Thyroid gland (tissue), 4 donors: ENCODE results near the gene A4GALT. TPM values are rescaled to one million over a fixed set of nuclear protein-coding genes. Genes with fewer than 3 reads are reported as not detected.
"Not testable (repeated sequence)": the region's sequence is repeated elsewhere in the genome, so short reads cannot be mapped to it uniquely, and the experiment has no call there.

Experiments used
- DNase-seq, 2 donors: peaks; one replicate each; pipeline ENCODE4 v3.0.0-alpha.2; 2019
- H3K27ac ChIP-seq, 3 donors: fragments of 200-600 bp; sonication (generic); 1 replicate in 2 of 3; 2 replicates in 1 of 3; pipeline ENCODE4 v1.5.1; 2016 to 2019; ENCODE audit warnings: mild to moderate bottlenecking in 1 of 3, moderate library complexity in 1 of 3
- H3K27me3 ChIP-seq: fragments of 200-600 bp; sonication (generic); one replicate; pipeline ENCODE4 v1.5.1; 2019
- H3K36me3 ChIP-seq, 2 donors: fragments of 200-600 bp; sonication (generic); one replicate each; pipeline ENCODE4 v1.5.1; 2016 to 2019
- H3K4me1 ChIP-seq, 2 donors: fragments of 200-600 bp; sonication (generic); one replicate each; pipeline ENCODE4 v1.5.1; 2017 to 2019
- H3K4me3 ChIP-seq, 3 donors: fragments of 200-600 bp; sonication (generic); replicated peaks in 1 of 3; 1 replicate in 2 of 3; 2 replicates in 1 of 3; pipeline ENCODE4 v1.5.1; 2016; ENCODE audit warnings: mild to moderate bottlenecking in 1 of 3
- H3K9me3 ChIP-seq: fragments of 200-600 bp; sonication (generic); one replicate; pipeline ENCODE4 v1.5.1; 2017
- CTCF ChIP-seq, 6 experiments: fragments of 200-600 bp in 3 of 6; fragments of 450-650 bp in 3 of 6; sonication (generic) in 3 of 6; IDR thresholded peaks; one replicate each; pipeline ENCODE4 v1.5.1; 2016 to 2019; ENCODE audit warnings: antibody characterized with exemption in 6 of 6, mild to moderate bottlenecking in 2 of 6, inconsistent platforms in 1 of 6, moderate library complexity in 1 of 6
- POLR2A ChIP-seq, 2 donors: fragments of 450-650 bp; IDR thresholded peaks; one replicate each; pipeline ENCODE4 v1.6.1; 2017; ENCODE audit warnings: antibody characterized with exemption in 2 of 2, mild to moderate bottlenecking in 2 of 2, moderate library complexity in 1 of 2
- WGBS, 2 donors: methylation state at CpG; one replicate each; pipeline ENCODE4 v1.1.5; 2017; 5-methylcytosine and 5-hydroxymethylcytosine counted together
- intact Hi-C: fragments of 100-400 bp; cut with DNase I; formaldehyde crosslinking; loops from one replicate; pipeline ENCODE4 v1.15.1; 2023
- total RNA-seq, 4 donors: library from RNA; depleted of rRNA; stranded (reverse); fragments of >200 nt; gene quantifications; one replicate each; pipeline ENCODE4 v1.2.3, GENCODE V29; 2016

Gene A4GALT
- total RNA-seq, 4 donors from 2014 or later: 12.6 to 23.9 (median 18.0) TPM

- H3K27ac ChIP-seq: no peak overlapping the region
Observed at GRCh38 chr22:42758931-42759629, 38.4 kb upstream of the A4GALT start.

GRCh38 chr22:42755553-42755952 is 34.9 kb upstream of the A4GALT start:
- WGBS, 2 donors: 73 to 89% methylated on average over 5 of the region's 5 CpGs
- intact Hi-C loops, H3K27me3 ChIP-seq, DNase-seq, H3K9me3 ChIP-seq, H3K36me3 ChIP-seq, H3K27ac ChIP-seq, H3K4me3 ChIP-seq: not testable (repeated sequence)
- H3K4me1 ChIP-seq: peaks cover 0 to 15% of the 10 kb centered on the region in 2 donors

More at GRCh38 chr22:42758931-42759629, 38.4 kb upstream of the A4GALT start:
- WGBS, 2 donors: 86 to 87% methylated on average over 23 of the region's 23 CpGs
- Histone ChIP-seq H3K27me3 (no peaks in the 10 kb centered on the region), H3K4me3 (no peak overlapping the region), H3K9me3 (no peaks in the 10 kb centered on the region), H3K4me1 (no peaks in the 10 kb centered on the region), H3K36me3 (no peaks in the 10 kb centered on the region)
- DNase-seq: no peak
- intact Hi-C loops: no loop called here
- TF ChIP-seq POLR2A (IDR thresholded peaks at IDR 0.05) (no peak), CTCF (IDR thresholded peaks at IDR 0.05) (no peak)

- peaks cover 0 to 15% of the 10 kb centered on the region in 2 donors for H3K4me1 ChIP-seq
- H3K9me3 ChIP-seq, H3K4me3 ChIP-seq, DNase-seq, H3K36me3 ChIP-seq, H3K27ac ChIP-seq, H3K27me3 ChIP-seq, intact Hi-C loops: not testable (repeated sequence)
- 94% methylated on average over 16 of the region's 16 CpGs for WGBS, 2 donors
Observed at GRCh38 chr22:42755121-42755520, 34.5 kb upstream of the A4GALT start.

GRCh38 chr22:42754658-42755057 is 34.0 kb upstream of the A4GALT start:
- intact Hi-C loops: no loop called here
- 69 to 78% methylated on average over 6 of the region's 6 CpGs for WGBS, 2 donors
- H3K4me1 ChIP-seq: peaks cover 0 to 15% of the 10 kb centered on the region in 2 donors
- H3K27me3 ChIP-seq: no peaks in the 10 kb centered on the region
- DNase-seq: no peak
- no peaks in the 10 kb centered on the region for H3K36me3 ChIP-seq
- TF ChIP-seq POLR2A (IDR thresholded peaks at IDR 0.05) (no peak), CTCF (IDR thresholded peaks at IDR 0.05) (no peak)
- no peak overlapping the region for H3K27ac ChIP-seq
- H3K4me3 ChIP-seq: no peak overlapping the region
- H3K9me3 ChIP-seq: no peaks in the 10 kb centered on the region

GRCh38 chr22:42752912-42753311 is 32.2 kb upstream of the A4GALT start:
- H3K27me3 ChIP-seq: no peaks in the 10 kb centered on the region
- H3K9me3 ChIP-seq: no peaks in the 10 kb centered on the region
- H3K4me3 ChIP-seq: no peak overlapping the region
- H3K27ac ChIP-seq: peak overlapping the region; percentile 40 to 66 (median 52)
- TF ChIP-seq POLR2A (IDR thresholded peaks at IDR 0.05) (no peak), CTCF (IDR thresholded peaks at IDR 0.05) (no peak)
- peaks cover 0 to 26% of the 10 kb centered on the region in 2 donors for H3K4me1 ChIP-seq
- DNase-seq: no peak
- intact Hi-C loops: no loop called here
- H3K36me3 ChIP-seq: no peaks in the 10 kb centered on the region
- WGBS, 2 donors: 79 to 88% methylated on average over 7 of the region's 7 CpGs

- TF ChIP-seq CTCF (IDR thresholded peaks at IDR 0.05) (no peak), POLR2A (IDR thresholded peaks at IDR 0.05) (no peak)
- intact Hi-C loops: no loop called here
- H3K4me3 ChIP-seq: no peak overlapping the region
- H3K27ac ChIP-seq: peak overlapping the region; percentile 40 to 66 (median 52)
- DNase-seq: no peak
- WGBS, 2 donors: 61 to 63% methylated on average over 8 to 11 of the region's 12 CpGs
- no peaks in the 10 kb centered on the region for H3K36me3 ChIP-seq
- no peaks in the 10 kb centered on the region for H3K27me3 ChIP-seq
- H3K4me1 ChIP-seq: peaks cover 0 to 29% of the 10 kb centered on the region in 2 donors
- no peaks in the 10 kb centered on the region for H3K9me3 ChIP-seq
Observed at GRCh38 chr22:42752230-42752746, 31.6 kb upstream of the A4GALT start.

GRCh38 chr22:42750421-42750820 is 29.8 kb upstream of the A4GALT start:
- H3K27ac ChIP-seq, H3K27me3 ChIP-seq, H3K4me3 ChIP-seq, DNase-seq, H3K9me3 ChIP-seq, intact Hi-C loops, H3K36me3 ChIP-seq: not testable (repeated sequence)
- WGBS, 2 donors: 79 to 88% methylated on average over 7 of the region's 28 CpGs
- peaks cover 0 to 29% of the 10 kb centered on the region in 2 donors for H3K4me1 ChIP-seq
